NOMO-1 (cell line): ENCODE results near the gene PCDHB16.
"Not testable (repeated sequence)": the region's sequence is repeated elsewhere in the genome, so short reads cannot be mapped to it uniquely, and the experiment has no call there.

Source experiments
- DNase-seq, 2 experiments: peaks; one replicate each; lab custom pipeline; 2025; ENCODE audit not compliant: unreplicated experiment in 2 of 2; lab: John Stamatoyannopoulos, UW

The PCDHB16 gene

DNA sequence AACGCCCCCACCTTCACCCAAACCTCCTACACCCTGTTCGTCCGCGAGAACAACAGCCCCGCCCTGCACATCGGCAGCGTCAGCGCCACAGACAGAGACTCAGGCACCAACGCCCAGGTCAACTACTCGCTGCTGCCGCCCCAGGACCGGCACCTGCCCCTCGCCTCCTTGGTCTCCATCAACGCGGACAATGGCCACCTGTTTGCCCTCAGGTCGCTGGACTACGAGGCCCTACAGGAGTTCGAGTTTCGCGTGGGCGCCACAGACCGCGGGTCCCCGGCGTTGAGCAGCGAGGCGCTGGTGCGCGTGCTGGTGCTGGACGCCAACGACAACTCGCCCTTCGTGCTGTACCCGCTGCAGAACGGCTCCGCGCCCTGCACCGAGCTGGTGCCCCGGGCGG lies 42.7 kb downstream of the PCDHB16 start:
- DNase-seq = not testable (repeated sequence)

GRCh38 chr5:141225421-141225820 lies 43.2 kb downstream of the PCDHB16 start:
- not testable (repeated sequence) for DNase-seq

DNA sequence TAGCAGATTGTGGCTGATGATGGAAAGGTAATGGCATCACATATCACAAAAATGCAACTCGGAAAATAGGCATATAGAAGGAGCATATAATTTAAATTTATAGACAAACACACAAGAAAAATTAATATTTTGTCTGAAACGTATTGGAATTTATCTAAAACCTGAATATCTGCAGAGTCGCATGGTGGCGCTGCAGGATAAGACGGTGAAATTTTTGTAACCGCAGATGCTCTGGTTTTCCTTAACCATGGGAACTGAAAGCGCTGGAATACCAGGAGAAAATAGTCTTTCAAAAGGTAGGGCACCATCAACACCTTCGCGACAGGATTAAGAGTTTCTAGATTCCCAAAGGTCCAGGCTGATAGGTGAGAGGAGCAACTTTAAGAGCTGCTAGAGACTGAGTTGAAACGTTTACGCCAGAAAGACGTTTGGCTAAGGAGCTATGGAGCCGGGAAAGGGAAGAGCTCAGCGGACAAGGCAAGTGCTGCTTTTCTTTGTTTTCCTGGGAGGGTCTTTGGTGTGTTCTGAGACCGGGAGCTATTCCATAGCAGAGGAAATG lies 52.0 kb downstream of the PCDHB16 start:
- DNase-seq = no peak
